Uterus (tissue), 2 donors: ENCODE data around the gene RBM4B.

Experiments
- CTCF ChIP-seq, 4 experiments: fragments of 200-600 bp in 2 of 4; fragments of 450-650 bp in 2 of 4; sonication (generic) in 2 of 4; IDR thresholded peaks; one replicate each; pipeline ENCODE4 v1.5.1; 2016 to 2019; ENCODE audit warnings: antibody characterized with exemption in 4 of 4, mild to moderate bottlenecking in 2 of 4, moderate library complexity in 1 of 4
- POLR2A ChIP-seq, 2 donors: fragments of 450-650 bp; IDR thresholded peaks; one replicate each; pipeline ENCODE4 v1.6.1; 2016; ENCODE audit warnings: antibody characterized with exemption in 2 of 2, mild to moderate bottlenecking in 1 of 2, moderate library complexity in 1 of 2

DNA sequence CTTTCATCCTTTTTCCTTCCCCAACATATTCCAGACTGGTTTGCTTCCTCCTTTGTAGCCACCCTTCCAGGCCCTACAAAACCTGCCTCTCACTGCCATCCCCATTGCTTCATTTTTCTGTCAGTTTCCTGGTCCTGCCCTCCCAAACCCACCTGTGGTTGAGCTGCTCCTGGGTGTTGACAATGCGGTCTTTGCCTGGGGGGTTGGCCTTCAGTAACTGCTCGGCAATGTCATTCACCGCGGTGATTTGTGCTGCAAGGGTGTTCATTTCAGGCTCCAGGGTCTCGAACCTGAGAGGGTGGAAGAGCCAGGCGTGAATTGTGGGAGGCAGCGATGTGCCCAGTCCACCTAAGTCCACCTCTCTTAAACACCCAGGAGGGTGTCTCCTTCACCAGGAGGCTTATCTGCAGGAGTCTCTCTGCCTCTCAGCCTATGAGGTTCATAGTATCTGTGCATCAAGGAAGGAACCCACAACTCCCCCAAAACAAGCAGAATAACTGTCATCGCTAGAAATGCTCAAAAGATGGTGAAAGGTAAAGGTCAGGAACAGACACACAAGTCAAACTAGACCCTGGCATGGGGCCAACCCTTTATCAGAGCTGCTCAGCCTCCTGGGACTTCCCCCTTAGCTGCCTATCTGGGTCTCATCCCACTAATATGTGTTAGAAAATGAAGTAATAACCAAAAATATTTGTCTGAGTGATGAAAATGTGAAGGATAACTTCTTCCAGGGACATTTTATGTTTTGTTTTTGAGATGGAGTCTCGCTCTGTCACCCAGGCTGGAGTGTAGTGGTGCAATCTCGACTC lies 23.9 kb upstream of the RBM4B start:
- no peak for TF ChIP-seq POLR2A (IDR thresholded peaks at IDR 0.05)
- TF ChIP-seq CTCF (IDR thresholded peaks at IDR 0.05), result no peak
